GM18526 (cell line): ENCODE data around the gene GTF2IRD1.

Source experiments
- POLR2A ChIP-seq: IDR thresholded peaks from 3 replicates; pipeline ENCODE4 v1.6.1; 2011; ENCODE audit not compliant: insufficient read length; ENCODE audit errors: extremely low read depth

Gene GTF2IRD1

GRCh38 chr7:74453322-74454011 is at the start of gene GTF2IRD1:
GTF2IRD1 (plus strand) TSS chr7:74453906; CDS start chr7:74508081, 54,175 bp downstream.
- TF ChIP-seq POLR2A = no peak

GRCh38 chr7:74404388-74404700 is 49.4 kb upstream of the GTF2IRD1 start:
- TF ChIP-seq POLR2A = no peak

GRCh38 chr7:74404741-74405140 is 49.0 kb upstream of the GTF2IRD1 start:
- no peak for TF ChIP-seq POLR2A

- TF ChIP-seq POLR2A = no peak
These were observed 48.4 kb upstream of the GTF2IRD1 start for GRCh38 chr7:74405191-74405898.

GRCh38 chr7:74405899-74406512 is 47.7 kb upstream of the GTF2IRD1 start:
- TF ChIP-seq POLR2A = no peak

- no peak for TF ChIP-seq POLR2A
These were observed 45.7 kb upstream of the GTF2IRD1 start for GRCh38 chr7:74407958-74408357.

GRCh38 chr7:74409571-74409970 is 44.1 kb upstream of the GTF2IRD1 start:
- TF ChIP-seq POLR2A = no peak

- TF ChIP-seq POLR2A = no peak
These were observed 42.9 kb upstream of the GTF2IRD1 start for GRCh38 chr7:74410772-74411171.

GRCh38 chr7:74412056-74412455 is 41.6 kb upstream of the GTF2IRD1 start:
- TF ChIP-seq POLR2A = no peak

- no peak for TF ChIP-seq POLR2A
These were observed 41.1 kb upstream of the GTF2IRD1 start for GRCh38 chr7:74412603-74413002.

- TF ChIP-seq POLR2A = no peak
These were observed 36.2 kb upstream of the GTF2IRD1 start for GRCh38 chr7:74417419-74417971.

GRCh38 chr7:74418076-74418475 is 35.6 kb upstream of the GTF2IRD1 start:
- no peak for TF ChIP-seq POLR2A

GRCh38 chr7:74418538-74418937 is 35.2 kb upstream of the GTF2IRD1 start:
- TF ChIP-seq POLR2A = no peak

GRCh38 chr7:74420006-74420405 is 33.7 kb upstream of the GTF2IRD1 start:
- no peak for TF ChIP-seq POLR2A

- TF ChIP-seq POLR2A = no peak
These were observed 29.3 kb upstream of the GTF2IRD1 start for GRCh38 chr7:74424291-74424880.

- no peak for TF ChIP-seq POLR2A
These were observed 25.7 kb upstream of the GTF2IRD1 start for GRCh38 chr7:74428023-74428422.
